ENCODE measurements around the gene HECA. TPM values are rescaled to one million over a fixed set of nuclear protein-coding genes. Genes with fewer than 3 reads are reported as not detected.

Gene HECA
- total RNA-seq, 1 experiment from 2014 or later, result 11.6 TPM

DNA sequence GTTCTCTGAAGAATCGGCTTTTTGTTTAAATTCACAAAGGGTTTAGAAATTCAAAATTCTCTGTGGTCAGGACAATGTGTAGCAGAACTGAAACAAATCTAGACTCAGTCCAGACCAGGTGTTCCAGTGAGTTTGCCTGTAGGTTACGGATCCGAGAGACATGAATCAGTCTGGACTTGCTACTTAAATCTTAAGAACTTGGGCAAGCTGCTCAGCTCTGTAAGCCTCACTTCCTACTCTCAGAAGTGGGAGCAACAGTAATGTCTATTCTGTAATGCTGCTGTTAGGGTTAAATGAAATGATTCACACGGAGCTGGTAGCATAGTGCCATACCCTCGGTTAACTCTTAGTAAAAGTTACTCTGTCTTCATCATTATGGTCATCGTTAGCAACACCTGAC lies 37.7 kb downstream of the HECA start:
- no peaks in the 10 kb centered on the region for H3K4me1 ChIP-seq (replicated peaks; ENCODE audit: insufficient read depth)
- H3K27ac ChIP-seq, result no peak overlapping the region
- H3K4me2 ChIP-seq, result no peak overlapping the region
- H3K27me3 ChIP-seq (ENCODE audit: insufficient read depth, low read depth), result no peaks in the 10 kb centered on the region
- intact Hi-C loops (cut with micrococcal nuclease; ENCODE audit: unreplicated experiment), result no loop called here
- H4K20me1 ChIP-seq (ENCODE audit: insufficient read depth), result no peaks in the 10 kb centered on the region
- no TSS peak for BruUV-seq (replicated peaks)
- H3K79me2 ChIP-seq (ENCODE audit: low read depth), result no peaks in the 10 kb centered on the region
- no peaks in the 10 kb centered on the region for H3F3A ChIP-seq (ENCODE audit: insufficient read depth, low read depth)
- POLR2A ChIA-PET (ENCODE audit: unreplicated experiment), result no interaction called here
- CTCF ChIA-PET, result no interaction called here
- no peaks in the 10 kb centered on the region for H3K9me2 ChIP-seq (ENCODE audit: insufficient read depth)
- TF ChIP-seq CTCF (conservative IDR thresholded peaks at IDR 0.05), result no peak
- no peak for TF ChIP-seq EZH2 (IDR thresholded peaks at IDR 0.05; ENCODE audit: low read depth)
- H3K36me3 ChIP-seq (ENCODE audit: low read depth), result 0 out of 2 replicates have a peak, but pooled peaks cover 1% of the 10 kb centered on the region
- no peak overlapping the region for H2AFZ ChIP-seq
- no peaks in the 10 kb centered on the region for H3K9me3 ChIP-seq (ENCODE audit: insufficient read depth, low read depth)
- DNase-seq, result no peak
- no peak overlapping the region for H3K4me3 ChIP-seq

DNA sequence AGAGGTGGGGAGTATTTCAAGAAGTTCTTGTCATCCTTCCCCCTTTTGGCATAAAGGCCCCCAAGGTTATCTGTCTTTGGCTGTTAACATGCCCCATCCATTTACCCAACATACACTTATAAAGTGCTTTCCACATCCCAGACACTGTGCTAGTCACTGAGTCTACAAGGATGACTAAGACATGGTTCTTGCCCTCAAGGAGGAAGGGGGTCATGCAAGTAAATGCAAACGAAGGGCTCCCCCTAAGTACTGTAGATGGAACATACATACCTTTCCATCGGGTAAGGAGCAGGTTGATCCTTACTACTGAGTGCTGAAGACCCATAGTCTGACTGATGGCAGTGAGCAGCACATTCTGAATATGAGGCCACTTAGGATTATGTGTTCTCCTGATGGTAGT lies 38.3 kb downstream of the HECA start:
- no peak overlapping the region for H3K4me3 ChIP-seq
- no peak overlapping the region for H3K4me2 ChIP-seq
- TF ChIP-seq CTCF (conservative IDR thresholded peaks at IDR 0.05), result no peak
- no peak for TF ChIP-seq EZH2 (IDR thresholded peaks at IDR 0.05; ENCODE audit: low read depth)
- ChIA-PET CTCF (no interaction called here), POLR2A (ENCODE audit: unreplicated experiment) (no interaction called here)
- H3K9me3 ChIP-seq (ENCODE audit: insufficient read depth, low read depth), result no peaks in the 10 kb centered on the region
- no peak overlapping the region for H3K27ac ChIP-seq
- H3F3A ChIP-seq (ENCODE audit: insufficient read depth, low read depth), result no peaks in the 10 kb centered on the region
- no peak overlapping the region for H2AFZ ChIP-seq
- H3K27me3 ChIP-seq (ENCODE audit: insufficient read depth, low read depth), result no peaks in the 10 kb centered on the region
- DNase-seq, result no peak
- no peaks in the 10 kb centered on the region for H3K4me1 ChIP-seq (replicated peaks; ENCODE audit: insufficient read depth)
- no peaks in the 10 kb centered on the region for H4K20me1 ChIP-seq (ENCODE audit: insufficient read depth)
- no peaks in the 10 kb centered on the region for H3K9me2 ChIP-seq (ENCODE audit: insufficient read depth)
- no peaks in the 10 kb centered on the region for H3K36me3 ChIP-seq (ENCODE audit: low read depth)
- no TSS peak for BruUV-seq (replicated peaks)
- intact Hi-C loops (cut with micrococcal nuclease; ENCODE audit: unreplicated experiment), result no loop called here
- no peaks in the 10 kb centered on the region for H3K79me2 ChIP-seq (ENCODE audit: low read depth)

DNA sequence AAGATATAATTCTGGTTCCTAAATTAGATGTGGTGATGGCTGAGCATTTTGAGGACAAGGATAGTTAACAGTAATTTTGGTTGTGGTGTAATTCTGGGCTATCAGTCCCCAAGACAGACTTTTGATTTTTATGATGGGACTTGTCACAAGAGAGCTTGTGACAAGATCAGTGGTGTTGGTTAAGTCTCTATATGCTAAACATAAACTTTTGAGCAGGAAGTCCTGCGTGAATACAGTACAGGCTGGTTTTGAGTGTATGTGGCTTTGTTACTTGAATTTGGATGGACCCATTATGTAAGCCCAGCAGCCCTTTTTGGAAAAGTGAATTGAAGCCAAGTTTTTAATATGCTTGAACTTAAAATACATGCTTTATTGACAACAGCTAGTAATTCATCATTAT lies 38.9 kb downstream of the HECA start:
- ChIA-PET CTCF (no interaction called here), POLR2A (ENCODE audit: unreplicated experiment) (no interaction called here)
- 0 out of 2 replicates have a peak, but pooled peaks cover 2% of the 10 kb centered on the region for H3K36me3 ChIP-seq (ENCODE audit: low read depth)
- no peak overlapping the region for H3K4me3 ChIP-seq
- no peaks in the 10 kb centered on the region for H4K20me1 ChIP-seq (ENCODE audit: insufficient read depth)
- no peaks in the 10 kb centered on the region for H3K27me3 ChIP-seq (ENCODE audit: insufficient read depth, low read depth)
- DNase-seq, result no peak
- no peaks in the 10 kb centered on the region for H3K4me1 ChIP-seq (replicated peaks; ENCODE audit: insufficient read depth)
- H2AFZ ChIP-seq, result no peak overlapping the region
- H3K9me3 ChIP-seq (ENCODE audit: insufficient read depth, low read depth), result no peaks in the 10 kb centered on the region
- no TSS peak for BruUV-seq (replicated peaks)
- H3K79me2 ChIP-seq (ENCODE audit: low read depth), result no peaks in the 10 kb centered on the region
- intact Hi-C loops (cut with micrococcal nuclease; ENCODE audit: unreplicated experiment), result no loop called here
- H3K27ac ChIP-seq, result no peak overlapping the region
- H3K9me2 ChIP-seq (ENCODE audit: insufficient read depth), result no peaks in the 10 kb centered on the region
- no peaks in the 10 kb centered on the region for H3F3A ChIP-seq (ENCODE audit: insufficient read depth, low read depth)
- no peak overlapping the region for H3K4me2 ChIP-seq
- TF ChIP-seq CTCF (conservative IDR thresholded peaks at IDR 0.05), result no peak
- no peak for TF ChIP-seq EZH2 (IDR thresholded peaks at IDR 0.05; ENCODE audit: low read depth)

Data from PC-9 (cell line).